ENCODE data around the gene NFATC2.

DNA sequence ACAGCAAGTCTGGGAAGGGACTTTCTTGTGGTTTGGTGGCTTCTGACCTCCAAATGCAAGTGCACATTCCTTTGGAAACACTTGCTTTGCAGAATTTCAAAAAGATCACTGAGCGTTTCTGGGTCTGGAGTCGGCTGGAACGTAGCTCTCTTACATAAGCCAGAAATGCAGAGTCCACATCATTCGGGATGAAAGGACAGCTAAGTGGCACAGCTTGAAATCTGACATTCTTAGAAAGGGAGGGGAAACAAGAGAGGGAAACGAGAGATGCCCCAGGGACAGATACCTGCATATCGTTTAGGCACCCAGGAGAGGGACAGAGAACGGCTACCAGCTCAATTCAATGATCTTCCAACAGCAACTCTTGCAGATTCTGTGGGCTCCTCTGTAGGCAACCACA, 118.7 kb downstream of the NFATC2 start:
- no peak for TF ChIP-seq GLIS3 (CRISPR knock-in tag; IDR thresholded peaks at IDR 0.05)
- TF ChIP-seq RARB (CRISPR knock-in tag; IDR thresholded peaks at IDR 0.05): no peak
- no peak for TF ChIP-seq ZNF8 (CRISPR knock-in tag; IDR thresholded peaks at IDR 0.05)
- TF ChIP-seq BACH2 (CRISPR knock-in tag; IDR thresholded peaks at IDR 0.05; ENCODE audit: borderline replicate concordance): no peak
- TF ChIP-seq ESRRG (CRISPR knock-in tag; IDR thresholded peaks at IDR 0.05): no peak
- TF ChIP-seq, protein P1, sequence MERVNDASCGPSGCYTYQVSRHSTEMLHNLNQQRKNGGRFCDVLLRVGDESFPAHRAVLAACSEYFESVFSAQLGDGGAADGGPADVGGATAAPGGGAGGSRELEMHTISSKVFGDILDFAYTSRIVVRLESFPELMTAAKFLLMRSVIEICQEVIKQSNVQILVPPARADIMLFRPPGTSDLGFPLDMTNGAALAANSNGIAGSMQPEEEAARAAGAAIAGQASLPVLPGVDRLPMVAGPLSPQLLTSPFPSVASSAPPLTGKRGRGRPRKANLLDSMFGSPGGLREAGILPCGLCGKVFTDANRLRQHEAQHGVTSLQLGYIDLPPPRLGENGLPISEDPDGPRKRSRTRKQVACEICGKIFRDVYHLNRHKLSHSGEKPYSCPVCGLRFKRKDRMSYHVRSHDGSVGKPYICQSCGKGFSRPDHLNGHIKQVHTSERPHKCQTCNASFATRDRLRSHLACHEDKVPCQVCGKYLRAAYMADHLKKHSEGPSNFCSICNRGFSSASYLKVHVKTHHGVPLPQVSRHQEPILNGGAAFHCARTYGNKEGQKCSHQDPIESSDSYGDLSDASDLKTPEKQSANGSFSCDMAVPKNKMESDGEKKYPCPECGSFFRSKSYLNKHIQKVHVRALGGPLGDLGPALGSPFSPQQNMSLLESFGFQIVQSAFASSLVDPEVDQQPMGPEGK (CRISPR knock-in tag; IDR thresholded peaks at IDR 0.05; ENCODE audit: borderline replicate concordance): no peak
- TF ChIP-seq CSDC2 (CRISPR knock-in tag; IDR thresholded peaks at IDR 0.05): no peak
- no peak for TF ChIP-seq ZFP3 (CRISPR knock-in tag; IDR thresholded peaks at IDR 0.05)
- TF ChIP-seq ZFP30 (CRISPR knock-in tag; IDR thresholded peaks at IDR 0.05): no peak
- TF ChIP-seq TOX (CRISPR knock-in tag; IDR thresholded peaks at IDR 0.05; ENCODE audit: borderline replicate concordance): no peak
- TF ChIP-seq ARNTL (CRISPR knock-in tag; IDR thresholded peaks at IDR 0.05; ENCODE audit: borderline replicate concordance, low read depth): no peak
- TF ChIP-seq, protein P2, sequence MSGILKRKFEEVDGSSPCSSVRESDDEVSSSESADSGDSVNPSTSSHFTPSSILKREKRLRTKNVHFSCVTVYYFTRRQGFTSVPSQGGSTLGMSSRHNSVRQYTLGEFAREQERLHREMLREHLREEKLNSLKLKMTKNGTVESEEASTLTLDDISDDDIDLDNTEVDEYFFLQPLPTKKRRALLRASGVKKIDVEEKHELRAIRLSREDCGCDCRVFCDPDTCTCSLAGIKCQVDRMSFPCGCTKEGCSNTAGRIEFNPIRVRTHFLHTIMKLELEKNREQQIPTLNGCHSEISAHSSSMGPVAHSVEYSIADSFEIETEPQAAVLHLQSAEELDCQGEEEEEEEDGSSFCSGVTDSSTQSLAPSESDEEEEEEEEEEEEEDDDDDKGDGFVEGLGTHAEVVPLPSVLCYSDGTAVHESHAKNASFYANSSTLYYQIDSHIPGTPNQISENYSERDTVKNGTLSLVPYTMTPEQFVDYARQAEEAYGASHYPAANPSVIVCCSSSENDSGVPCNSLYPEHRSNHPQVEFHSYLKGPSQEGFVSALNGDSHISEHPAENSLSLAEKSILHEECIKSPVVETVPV (CRISPR knock-in tag; IDR thresholded peaks at IDR 0.05): no peak
- no peak for TF ChIP-seq PPARA (CRISPR knock-in tag; IDR thresholded peaks at IDR 0.05; ENCODE audit: borderline replicate concordance)
